GM19193 (cell line): ENCODE data around the gene SLC6A4.

ENCODE experiments used
- POLR2A ChIP-seq: IDR thresholded peaks from 4 replicates; pipeline ENCODE4 v1.6.1; 2011; ENCODE audit not compliant: insufficient read depth, insufficient read length; ENCODE audit errors: extremely low read depth

SLC6A4 gene

DNA sequence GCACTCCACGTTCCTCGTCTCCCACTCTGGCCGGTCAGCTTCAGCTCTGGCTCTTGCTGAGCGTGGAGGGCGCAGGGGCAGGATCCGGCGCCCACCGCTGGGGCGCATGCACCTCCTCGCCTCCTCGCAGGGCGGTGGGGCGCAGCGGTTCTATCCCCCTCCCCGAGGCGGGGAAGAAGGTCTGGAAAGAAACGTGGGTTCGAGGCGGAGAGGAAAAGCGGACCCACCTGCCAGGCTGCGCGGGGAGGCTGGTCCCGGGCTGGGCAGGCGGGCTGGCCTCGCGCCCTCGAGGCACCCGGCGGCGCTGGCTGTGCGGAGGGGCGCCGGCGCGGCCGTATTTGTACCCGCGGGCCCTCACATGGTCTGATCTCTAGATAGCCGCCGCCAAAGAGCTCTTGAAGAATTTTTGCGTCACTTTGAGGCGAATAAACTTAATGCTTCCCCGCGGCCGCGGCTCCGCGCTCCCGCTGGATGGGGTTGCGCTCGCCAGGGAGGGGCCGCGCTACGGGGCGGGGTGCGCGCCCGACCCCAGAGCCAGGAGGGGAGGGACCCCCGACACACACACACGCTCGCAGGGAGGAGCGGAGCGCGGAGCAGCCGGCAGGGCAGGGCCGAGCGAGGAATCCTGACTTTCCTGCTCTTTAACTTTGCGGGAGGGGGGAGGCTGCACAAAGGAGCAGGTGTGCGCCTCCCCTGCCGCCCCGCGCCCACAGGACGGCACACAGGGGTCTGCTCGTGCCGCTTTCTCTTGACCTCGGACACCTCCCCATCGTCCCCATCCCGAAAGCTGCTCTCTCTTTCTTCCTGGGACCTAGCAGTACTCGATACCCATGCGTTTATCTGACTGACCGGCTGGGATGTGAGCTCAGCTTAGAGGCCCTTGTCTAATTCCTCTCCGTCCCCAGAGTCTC, at the start of gene SLC6A4:
Gene SLC6A4, minus strand, starts transcription at position 312 of the 911 bp plus-strand sequence. CDS start 13,739 bp downstream, outside the sequence.
- TF ChIP-seq POLR2A: no peak

DNA sequence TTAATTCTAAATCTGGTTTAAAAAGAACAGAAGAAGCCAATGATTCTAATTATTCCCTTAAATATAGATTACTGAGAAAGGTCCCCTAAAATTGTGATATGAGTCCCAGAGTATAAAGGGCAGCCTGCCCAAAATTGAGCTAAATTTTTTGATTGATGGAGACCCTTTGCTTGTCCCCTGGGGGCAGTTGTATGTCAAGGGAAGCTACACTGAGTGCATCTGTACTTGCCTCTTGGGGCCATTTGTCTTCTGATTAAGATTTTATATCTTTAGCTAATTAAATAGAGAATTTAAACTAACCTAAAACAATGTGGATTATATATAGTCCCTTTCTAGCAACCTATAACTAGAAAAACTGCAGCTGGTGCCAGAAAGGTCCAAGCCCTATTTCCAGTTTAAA, 43.7 kb upstream of the SLC6A4 start:
- TF ChIP-seq POLR2A: no peak

DNA sequence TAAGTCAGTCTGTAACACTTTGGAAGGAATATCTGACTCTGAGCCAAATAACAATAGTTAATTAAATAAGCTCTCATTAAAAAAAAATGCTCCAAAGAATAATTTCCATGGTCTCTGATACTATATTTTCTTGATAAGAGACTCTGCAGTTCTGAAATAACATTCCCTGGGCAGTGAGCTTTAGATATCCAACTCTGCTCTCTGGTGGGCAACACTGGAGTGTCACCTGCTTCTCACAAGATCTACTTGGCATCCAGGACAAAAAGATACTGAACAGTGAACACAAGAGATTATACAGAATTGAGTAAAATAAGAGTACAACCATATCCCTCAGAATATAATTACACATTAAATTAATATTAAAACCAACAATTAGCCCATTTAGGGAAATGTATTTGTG, 42.5 kb upstream of the SLC6A4 start:
- no peak for TF ChIP-seq POLR2A

DNA sequence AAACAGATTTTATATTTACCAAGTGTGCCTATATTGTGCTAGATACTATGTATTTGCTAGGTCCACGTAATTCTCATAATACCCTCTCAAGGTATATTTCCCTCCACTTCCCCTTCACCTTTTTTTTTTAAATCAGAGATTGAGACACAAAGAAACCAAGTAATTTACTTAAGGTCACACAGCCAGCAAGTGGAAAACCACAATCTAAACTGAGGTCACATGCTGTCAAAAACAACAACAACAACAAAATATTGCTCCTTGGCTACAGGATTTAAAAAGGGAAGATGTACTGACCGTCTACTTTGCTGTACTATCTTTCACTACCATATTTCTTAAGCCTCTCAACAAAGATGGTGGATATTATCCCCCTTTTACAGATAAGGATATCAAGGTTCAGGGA, 40.4 kb upstream of the SLC6A4 start:
- no peak for TF ChIP-seq POLR2A

DNA sequence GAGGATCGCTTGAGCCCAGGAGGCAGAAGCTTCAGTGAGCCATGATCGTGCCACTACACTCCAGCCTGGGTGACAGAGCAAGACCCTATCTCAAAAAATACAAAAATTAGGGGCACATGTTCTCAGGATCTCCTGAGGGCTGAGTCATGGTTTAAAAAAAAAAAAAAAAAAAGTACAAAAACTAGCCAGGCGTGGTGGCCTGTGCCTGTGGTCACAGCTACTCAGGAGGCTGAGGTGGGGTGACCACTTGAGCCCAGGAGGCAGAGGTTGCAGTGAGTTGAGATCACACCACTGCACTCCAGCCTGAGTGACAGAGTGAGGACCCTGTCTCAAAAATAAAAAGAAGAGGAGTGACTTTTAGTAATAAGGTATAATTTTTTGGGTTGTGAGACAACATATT, 39.4 kb upstream of the SLC6A4 start:
- no peak for TF ChIP-seq POLR2A

DNA sequence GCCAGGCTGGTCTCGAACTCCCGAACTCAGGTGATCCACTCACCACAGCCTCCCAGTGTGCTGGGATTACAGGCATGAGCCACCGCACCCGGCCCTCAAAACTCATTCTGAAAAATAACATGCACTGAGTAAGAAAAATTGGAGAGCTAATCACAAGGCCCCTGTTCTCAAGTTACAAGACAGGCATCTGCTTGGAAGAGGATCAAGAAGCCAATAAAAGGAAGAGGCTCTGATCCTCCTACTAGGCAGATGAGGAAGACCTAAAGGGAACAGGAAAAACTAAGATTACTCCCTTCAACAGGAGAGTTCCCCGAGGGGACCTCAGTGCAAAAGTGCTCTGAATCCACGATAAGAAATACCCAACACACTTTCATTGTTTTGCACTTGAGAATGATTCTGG, 37.9 kb upstream of the SLC6A4 start:
- no peak for TF ChIP-seq POLR2A

DNA sequence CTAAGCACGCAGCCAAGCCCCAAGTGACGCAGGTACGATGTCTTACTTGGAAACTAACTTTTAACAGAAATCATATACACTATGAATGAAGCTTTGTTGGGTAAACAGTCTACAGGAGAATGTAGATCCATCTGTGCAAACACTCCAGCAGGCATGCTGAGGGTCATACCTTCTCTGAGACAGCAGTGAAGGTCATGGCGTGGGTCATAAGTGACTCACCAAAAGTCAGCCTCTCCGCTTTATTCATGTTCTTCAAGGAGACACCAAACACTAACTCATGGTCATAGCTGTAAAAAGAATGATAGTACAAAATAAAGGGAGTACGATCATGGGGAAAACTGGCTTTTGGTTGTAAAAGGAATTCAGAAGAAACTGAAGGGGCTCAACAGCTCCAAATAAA, 35.6 kb upstream of the SLC6A4 start:
- no peak for TF ChIP-seq POLR2A

DNA sequence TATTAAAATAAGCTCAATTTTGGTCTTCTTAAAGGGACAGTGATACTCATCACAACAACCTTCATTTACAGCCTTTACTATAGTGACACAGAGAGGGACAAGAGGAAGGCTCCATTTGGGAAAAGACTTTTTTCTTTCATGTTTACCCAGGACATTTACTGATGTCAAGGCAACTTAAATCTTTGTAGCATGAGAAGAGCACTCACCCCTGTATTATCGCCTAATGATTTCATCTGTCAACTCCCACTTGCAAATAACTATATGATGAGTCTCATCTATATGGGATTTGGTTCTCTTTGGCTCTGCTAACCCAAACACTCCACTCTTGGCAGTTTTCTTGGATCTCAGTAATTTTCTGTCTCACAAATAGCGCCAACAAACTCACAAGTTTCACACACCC, 32.1 kb upstream of the SLC6A4 start:
- no peak for TF ChIP-seq POLR2A

DNA sequence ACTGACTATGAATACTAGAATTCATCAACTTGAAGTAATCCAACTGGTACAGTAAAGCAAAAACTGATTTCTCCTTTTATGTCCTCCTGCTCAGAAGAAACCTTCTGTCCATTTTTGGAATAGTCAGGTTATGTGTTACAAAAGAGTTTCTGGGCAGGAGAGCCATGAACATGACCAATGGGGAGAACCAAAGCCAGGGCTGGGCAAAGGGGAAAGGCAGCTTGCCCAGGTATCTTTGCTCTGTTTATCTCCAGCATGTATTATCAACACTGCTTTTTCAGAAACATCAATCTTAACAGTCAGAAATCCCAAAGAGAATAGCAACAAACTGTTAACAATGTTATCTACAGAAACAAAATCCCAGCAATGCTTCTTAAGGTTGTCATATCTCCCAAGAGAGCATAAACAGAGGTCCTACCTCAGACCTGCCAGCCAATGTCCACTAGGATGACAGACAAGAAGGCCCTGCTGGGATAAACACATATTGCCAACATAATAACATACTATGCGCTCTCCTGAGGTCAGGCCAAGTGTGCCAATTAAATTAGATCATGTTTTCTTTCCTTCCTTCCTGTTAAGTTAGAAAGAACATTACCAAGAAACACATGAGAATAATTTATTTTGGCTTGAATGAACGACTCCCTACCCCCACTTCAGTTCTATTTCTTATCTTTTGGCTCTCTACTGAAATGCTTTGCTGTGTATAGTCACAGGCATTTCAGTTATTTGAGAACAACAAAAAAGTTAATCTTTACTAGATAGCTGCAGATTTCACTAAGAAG, 28.2 kb upstream of the SLC6A4 start:
- no peak for TF ChIP-seq POLR2A

DNA sequence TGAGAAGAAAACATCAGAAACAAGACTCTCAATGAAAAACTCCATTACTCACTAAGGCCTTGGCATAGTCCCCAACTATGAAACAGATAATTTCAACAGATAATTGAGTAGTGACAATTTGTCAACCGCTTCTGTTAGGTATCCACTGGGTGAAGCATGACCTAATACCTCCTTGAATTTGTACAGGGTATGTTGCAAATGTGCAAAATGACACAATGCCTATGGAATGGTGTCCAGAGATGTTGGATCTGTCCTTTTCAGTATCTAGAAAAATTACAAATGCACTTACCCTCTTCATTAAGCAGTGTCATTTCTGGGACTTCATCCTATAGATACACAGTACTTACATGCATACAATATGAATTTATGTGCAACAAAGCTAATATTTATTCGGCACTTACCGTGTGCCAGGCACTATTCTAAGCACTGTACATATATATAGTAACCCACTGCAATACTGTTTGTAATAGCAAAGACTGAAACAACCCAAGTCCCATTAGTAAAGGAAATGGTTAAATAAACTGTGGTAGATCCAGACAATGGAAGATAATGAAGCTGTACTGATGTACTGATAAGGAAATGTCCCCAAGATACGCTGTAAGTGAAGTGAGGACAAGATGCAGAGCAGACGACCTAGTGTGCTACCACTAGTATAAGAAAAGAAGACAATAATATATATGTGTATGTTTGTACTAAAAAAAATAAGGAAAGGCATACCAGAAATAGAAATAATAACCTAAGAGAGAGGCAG, 21.4 kb upstream of the SLC6A4 start:
- no peak for TF ChIP-seq POLR2A

DNA sequence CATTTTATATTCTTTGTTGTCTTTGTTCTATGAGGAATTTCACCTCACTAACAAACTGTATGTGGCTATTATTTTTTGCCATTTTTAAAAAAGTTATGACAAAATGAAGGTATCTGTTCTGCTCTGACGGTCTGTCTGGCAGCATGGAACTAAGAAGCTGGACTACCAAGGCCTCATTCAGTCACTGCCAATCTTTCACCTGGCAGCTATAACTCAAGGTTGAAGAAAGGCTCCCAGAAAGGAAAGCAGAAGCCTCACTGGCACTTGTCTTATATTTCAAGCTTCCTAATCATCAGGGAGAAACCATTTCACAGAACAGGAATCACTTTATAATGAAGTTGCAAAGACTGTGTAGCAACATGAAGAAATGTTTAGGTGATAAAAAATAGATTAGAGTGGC, 18.7 kb upstream of the SLC6A4 start:
- TF ChIP-seq POLR2A: no peak

DNA sequence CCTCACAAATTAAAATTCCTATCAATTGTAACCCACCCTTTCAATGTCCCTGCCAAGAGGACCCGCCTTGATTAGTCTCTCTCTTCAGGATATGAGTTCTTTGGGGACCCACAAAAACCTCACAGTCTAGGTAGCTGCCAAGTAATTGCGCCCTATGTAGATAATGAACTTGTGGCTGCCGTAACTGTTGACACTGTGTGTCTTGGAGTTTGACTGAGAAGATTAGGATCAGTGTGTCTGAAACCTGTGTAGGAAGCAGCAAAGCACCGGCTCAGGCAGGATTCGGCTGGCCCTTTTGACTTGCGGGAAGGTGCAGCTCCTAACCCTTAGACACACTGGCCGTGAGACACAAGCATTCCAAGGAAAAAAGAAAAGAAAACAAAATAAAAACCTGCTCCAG, 17.8 kb upstream of the SLC6A4 start:
- TF ChIP-seq POLR2A: no peak

DNA sequence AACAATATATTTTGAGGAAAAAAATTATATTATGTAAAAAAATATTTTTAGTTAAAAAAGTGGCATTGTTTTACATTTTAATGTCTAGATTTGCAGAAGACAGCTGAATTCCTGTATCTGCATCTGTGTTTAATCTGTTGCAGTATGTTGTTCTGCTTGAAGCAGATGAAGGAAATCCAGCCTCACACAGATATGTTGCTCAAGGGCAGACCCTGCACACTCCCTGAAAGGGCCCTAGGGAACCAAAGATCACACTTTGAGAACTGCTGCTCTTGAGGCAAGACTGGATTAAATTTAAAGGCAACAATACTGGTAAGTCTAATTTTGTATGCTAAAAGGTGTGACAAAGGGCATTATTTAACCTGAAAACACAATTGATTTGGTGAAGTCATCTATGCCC, 16.4 kb upstream of the SLC6A4 start:
- TF ChIP-seq POLR2A: no peak

DNA sequence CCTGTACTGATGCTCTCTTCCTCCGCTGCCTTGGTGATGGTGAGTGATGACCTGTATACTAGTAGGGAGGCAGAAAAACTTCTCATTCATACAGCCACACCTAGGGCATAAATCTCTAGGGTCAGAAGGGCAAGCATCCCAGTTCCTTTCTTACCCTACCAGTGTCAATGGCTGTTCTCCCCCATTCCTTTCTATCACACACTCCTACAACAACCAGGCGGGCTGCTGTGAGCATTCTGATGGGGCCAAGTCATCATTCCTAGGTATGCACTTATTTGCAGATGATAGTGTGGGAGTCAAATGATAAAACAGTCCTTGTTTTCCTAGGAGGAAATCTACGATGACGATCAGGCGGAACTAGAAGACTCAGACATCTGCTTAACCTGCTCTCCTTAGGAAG, 14.0 kb upstream of the SLC6A4 start:
- no peak for TF ChIP-seq POLR2A

DNA sequence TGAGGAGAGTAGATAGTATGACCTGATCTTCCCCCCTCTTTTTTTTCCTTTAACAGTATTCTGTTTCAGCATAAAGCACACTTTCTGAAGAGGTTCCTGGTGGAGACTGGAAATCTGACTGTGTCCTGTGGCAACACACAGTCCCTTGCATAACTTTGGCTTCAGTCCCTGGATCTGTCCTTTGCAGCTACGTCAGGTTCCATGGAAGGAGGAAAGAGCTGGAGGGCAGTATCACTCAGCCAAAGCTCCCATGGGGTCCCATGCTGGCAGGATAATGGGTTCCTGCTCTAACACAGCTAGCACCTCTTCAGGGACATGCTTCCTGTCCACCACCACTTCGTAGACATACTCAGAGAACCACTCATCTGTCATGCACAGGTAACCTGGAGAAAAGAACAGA, 13.3 kb upstream of the SLC6A4 start:
- TF ChIP-seq POLR2A: no peak
